Neural progenitor cell (in vitro differentiated cells): ENCODE results near the gene L3MBTL3.

Experiments used
- EZH2 ChIP-seq: fragments of 200-600 bp; sonication (generic); IDR thresholded peaks from 2 replicates; pipeline ENCODE4 v1.6.1; 2017; ENCODE audit warnings: antibody characterized with exemption, mild to moderate bottlenecking, moderate library complexity
- EZH2phosphoT487 ChIP-seq: fragments of 200-600 bp; sonication (generic); IDR thresholded peaks from 2 replicates; pipeline ENCODE4 v1.6.1; 2017; ENCODE audit warnings: antibody characterized with exemption
- TF ChIP-seq, protein P1 (sequence below): fragments of 200-600 bp; sonication (generic); IDR thresholded peaks from 2 replicates; pipeline ENCODE4 v1.5.1; 2017; ENCODE audit warnings: antibody characterized with exemption, mild to moderate bottlenecking

DNA sequence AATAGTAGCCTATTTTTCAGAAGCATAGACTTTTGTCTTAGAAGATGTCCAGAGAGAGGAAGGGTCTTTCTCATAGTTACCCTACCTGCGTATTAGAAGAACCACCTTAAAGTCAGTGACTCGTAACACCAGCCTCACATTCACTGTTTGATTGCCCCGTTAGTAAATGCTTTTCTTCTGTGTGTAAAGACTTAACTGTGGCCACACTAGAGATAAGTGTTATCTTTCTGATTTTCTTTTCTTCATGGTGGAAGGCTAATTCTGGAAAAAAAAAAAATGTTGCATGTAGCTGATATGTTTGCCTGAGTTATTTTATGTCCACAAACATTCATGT lies 120.5 kb downstream of the L3MBTL3 start:
- TF ChIP-seq, protein P1, sequence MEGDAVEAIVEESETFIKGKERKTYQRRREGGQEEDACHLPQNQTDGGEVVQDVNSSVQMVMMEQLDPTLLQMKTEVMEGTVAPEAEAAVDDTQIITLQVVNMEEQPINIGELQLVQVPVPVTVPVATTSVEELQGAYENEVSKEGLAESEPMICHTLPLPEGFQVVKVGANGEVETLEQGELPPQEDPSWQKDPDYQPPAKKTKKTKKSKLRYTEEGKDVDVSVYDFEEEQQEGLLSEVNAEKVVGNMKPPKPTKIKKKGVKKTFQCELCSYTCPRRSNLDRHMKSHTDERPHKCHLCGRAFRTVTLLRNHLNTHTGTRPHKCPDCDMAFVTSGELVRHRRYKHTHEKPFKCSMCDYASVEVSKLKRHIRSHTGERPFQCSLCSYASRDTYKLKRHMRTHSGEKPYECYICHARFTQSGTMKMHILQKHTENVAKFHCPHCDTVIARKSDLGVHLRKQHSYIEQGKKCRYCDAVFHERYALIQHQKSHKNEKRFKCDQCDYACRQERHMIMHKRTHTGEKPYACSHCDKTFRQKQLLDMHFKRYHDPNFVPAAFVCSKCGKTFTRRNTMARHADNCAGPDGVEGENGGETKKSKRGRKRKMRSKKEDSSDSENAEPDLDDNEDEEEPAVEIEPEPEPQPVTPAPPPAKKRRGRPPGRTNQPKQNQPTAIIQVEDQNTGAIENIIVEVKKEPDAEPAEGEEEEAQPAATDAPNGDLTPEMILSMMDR = no peak
- TF ChIP-seq EZH2 = no peak
- no peak for TF ChIP-seq EZH2phosphoT487
